Measurements from ENCODE around the gene CEP112.

The CEP112 gene

DNA sequence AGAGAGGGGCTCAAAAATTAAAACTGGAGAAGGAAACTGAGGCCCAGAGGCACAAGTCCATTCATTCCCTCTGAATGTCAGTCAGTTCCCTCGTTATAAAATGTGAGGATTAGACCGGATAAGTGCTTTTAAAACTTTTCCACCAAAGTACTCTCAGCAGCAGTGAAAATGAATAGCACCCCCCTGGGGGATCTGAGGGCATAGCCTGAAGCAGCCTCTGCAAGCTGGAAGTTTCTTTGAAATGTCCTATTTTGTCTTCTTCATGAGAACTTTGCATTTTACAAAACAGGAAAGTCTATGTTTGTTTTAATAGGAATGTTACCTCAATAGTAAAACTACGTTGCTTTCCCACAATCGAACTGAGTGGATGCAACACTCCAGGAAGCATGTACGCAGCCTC is 273.0 kb downstream of the CEP112 start:
- no peaks in the 10 kb centered on the region for H3K27me3 ChIP-seq (ENCODE audit: control insufficient read depth, insufficient read depth, low read length)
- peaks cover 10% of the 10 kb centered on the region for H3K4me1 ChIP-seq (ENCODE audit: control insufficient read depth, low read depth, low read length)
- no peak overlapping the region for H3K4me3 ChIP-seq (ENCODE audit: low read length)
- H3K9me3 ChIP-seq (ENCODE audit: control insufficient read depth, low read depth, low read length): no peaks in the 10 kb centered on the region
- no peaks in the 10 kb centered on the region for H3K36me3 ChIP-seq (ENCODE audit: control insufficient read depth, low read depth, low read length)
- H3K27ac ChIP-seq (ENCODE audit: low read length): no peak overlapping the region
- H3K9ac ChIP-seq (ENCODE audit: low read length): no peak overlapping the region

DNA sequence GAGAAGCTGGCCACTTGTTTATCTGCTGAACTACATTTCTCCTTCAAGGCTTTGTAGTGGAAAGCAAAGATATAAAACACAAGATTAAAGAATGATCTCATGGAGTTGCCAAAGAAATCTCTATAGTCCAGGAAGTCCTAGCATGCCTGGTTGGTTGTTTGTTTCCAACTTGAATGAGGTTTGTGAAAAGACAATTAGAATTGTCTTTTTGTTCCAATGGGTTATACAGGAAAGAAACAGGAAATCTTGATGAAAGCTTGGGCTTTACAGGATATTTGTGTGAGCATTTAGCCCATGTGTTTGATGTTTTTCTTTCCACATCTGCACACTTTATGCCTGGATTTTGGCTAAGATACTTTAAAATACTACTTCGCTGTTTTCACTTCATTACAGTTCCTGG is 273.4 kb downstream of the CEP112 start:
- Histone ChIP-seq H3K27me3 (ENCODE audit: control insufficient read depth, insufficient read depth, low read length) (no peaks in the 10 kb centered on the region), H3K4me3 (ENCODE audit: low read length) (no peak overlapping the region), H3K9ac (ENCODE audit: low read length) (no peak overlapping the region), H3K9me3 (ENCODE audit: control insufficient read depth, low read depth, low read length) (no peaks in the 10 kb centered on the region), H3K27ac (ENCODE audit: low read length) (no peak overlapping the region), H3K36me3 (ENCODE audit: control insufficient read depth, low read depth, low read length) (no peaks in the 10 kb centered on the region), H3K4me1 (ENCODE audit: control insufficient read depth, low read depth, low read length) (peaks cover 10% of the 10 kb centered on the region)

DNA sequence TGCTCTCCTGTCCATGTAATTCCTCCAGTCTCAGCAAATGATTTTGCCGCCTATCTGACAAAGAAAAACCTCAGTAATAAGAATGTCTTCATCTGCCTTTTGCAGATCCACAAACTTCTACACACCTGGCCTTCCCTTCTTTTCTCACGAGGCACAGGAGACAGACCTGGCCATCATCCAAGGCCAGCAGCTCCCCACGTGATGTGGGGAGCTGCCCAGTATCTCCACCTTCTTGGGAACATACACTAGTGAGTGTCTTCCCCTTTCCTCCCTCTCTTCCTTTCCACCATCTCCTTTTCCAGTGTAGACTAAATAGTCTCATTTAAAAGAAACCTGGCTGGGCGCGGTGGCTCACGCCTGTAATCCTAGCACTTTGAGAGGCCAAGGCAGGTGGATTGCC is 274.4 kb downstream of the CEP112 start:
- Histone ChIP-seq H3K9me3 (ENCODE audit: control insufficient read depth, low read depth, low read length) (no peaks in the 10 kb centered on the region), H3K27ac (ENCODE audit: low read length) (no peak overlapping the region), H3K4me1 (ENCODE audit: control insufficient read depth, low read depth, low read length) (peaks cover 10% of the 10 kb centered on the region), H3K27me3 (ENCODE audit: control insufficient read depth, insufficient read depth, low read length) (no peaks in the 10 kb centered on the region), H3K9ac (ENCODE audit: low read length) (no peak overlapping the region), H3K4me3 (ENCODE audit: low read length) (no peak overlapping the region), H3K36me3 (ENCODE audit: control insufficient read depth, low read depth, low read length) (no peaks in the 10 kb centered on the region)

DNA sequence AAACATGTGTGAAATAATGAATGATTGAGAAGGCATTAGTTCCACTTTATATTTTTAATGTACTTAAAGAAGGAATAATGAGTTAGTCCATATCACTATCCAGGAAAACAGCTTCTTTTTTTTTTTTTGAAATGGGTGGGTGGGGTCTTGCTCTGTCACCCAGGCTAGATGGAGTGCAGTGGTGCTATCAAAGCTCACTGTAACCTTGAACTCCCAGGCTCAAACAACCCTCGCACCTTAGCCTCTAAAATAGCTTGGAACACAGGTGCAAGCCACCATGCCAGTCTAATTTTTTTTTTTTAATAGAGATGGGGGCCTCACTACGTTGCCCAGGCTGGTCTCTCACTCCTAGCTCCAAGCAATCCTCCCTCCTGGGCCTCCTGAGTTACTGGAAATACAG is 275.5 kb downstream of the CEP112 start:
- H3K9me3 ChIP-seq (ENCODE audit: control insufficient read depth, low read depth, low read length): no peaks in the 10 kb centered on the region
- no peak overlapping the region for H3K4me3 ChIP-seq (ENCODE audit: low read length)
- peaks cover 10% of the 10 kb centered on the region for H3K4me1 ChIP-seq (ENCODE audit: control insufficient read depth, low read depth, low read length)
- H3K9ac ChIP-seq (ENCODE audit: low read length): no peak overlapping the region
- no peaks in the 10 kb centered on the region for H3K27me3 ChIP-seq (ENCODE audit: control insufficient read depth, insufficient read depth, low read length)
- H3K36me3 ChIP-seq (ENCODE audit: control insufficient read depth, low read depth, low read length): no peaks in the 10 kb centered on the region
- no peak overlapping the region for H3K27ac ChIP-seq (ENCODE audit: low read length)

DNA sequence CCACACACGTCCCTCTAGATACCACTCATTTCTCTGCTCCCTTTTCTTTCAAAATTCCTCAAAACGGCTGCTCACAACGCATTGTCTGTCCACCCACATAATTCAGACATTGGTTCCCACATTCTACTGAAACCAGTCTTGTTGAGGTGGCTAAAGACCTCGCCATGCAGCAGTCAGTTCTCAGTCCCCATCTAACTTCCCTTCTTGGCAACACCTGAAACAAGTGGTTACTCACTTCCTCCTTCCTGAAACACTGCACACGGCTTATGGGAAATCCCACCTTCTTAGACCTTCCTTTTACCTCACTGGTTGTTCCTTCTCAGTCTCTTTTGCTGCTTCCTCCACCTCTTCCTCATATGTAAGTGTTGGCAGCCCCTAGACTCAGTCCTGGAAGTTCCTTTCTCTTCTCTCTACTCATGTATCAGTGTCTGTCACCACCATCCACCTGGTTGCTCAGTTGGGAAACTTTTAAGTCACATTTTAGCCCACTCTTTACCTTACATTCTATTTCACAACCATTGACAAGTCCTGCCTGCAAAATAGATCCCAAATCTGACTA is 277.1 kb downstream of the CEP112 start:
- Histone ChIP-seq H3K27me3 (ENCODE audit: control insufficient read depth, insufficient read depth, low read length) (no peaks in the 10 kb centered on the region), H3K9me3 (ENCODE audit: control insufficient read depth, low read depth, low read length) (peaks cover 3% of the 10 kb centered on the region), H3K4me3 (ENCODE audit: low read length) (no peak overlapping the region), H3K36me3 (ENCODE audit: control insufficient read depth, low read depth, low read length) (no peaks in the 10 kb centered on the region), H3K9ac (ENCODE audit: low read length) (no peak overlapping the region), H3K27ac (ENCODE audit: low read length) (no peak overlapping the region), H3K4me1 (ENCODE audit: control insufficient read depth, low read depth, low read length) (peaks cover 10% of the 10 kb centered on the region)

DNA sequence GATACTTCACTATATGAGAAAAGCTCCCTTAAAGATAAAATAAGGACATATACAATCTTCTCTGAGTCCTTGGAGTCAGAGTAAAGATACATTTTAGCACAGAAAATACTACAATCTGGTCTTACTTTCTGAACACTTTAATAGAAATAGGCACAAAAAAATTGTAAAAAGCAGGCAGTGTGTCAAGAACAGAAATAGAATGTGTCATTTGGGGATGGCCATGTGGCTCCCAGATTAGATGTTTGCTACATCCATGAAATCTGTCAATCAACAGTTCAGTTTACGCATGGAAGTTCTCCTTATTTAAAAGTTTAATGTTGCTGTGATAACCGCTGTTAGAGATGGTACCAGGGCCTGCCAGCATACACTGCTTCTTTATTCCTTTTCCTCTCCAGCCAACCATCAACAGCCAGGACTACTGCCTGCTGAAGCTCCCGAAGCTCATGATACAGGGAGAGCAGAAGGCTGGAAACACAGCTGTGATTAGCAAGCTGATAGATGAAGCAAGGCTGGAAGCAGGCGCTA is 278.5 kb downstream of the CEP112 start:
- Histone ChIP-seq H3K9me3 (ENCODE audit: control insufficient read depth, low read depth, low read length) (peaks cover 3% of the 10 kb centered on the region), H3K4me3 (ENCODE audit: low read length) (no peak overlapping the region), H3K9ac (ENCODE audit: low read length) (no peak overlapping the region), H3K36me3 (ENCODE audit: control insufficient read depth, low read depth, low read length) (no peaks in the 10 kb centered on the region), H3K4me1 (ENCODE audit: control insufficient read depth, low read depth, low read length) (peaks cover under 1% of the 10 kb centered on the region), H3K27me3 (ENCODE audit: control insufficient read depth, insufficient read depth, low read length) (no peaks in the 10 kb centered on the region), H3K27ac (ENCODE audit: low read length) (no peak overlapping the region)

DNA sequence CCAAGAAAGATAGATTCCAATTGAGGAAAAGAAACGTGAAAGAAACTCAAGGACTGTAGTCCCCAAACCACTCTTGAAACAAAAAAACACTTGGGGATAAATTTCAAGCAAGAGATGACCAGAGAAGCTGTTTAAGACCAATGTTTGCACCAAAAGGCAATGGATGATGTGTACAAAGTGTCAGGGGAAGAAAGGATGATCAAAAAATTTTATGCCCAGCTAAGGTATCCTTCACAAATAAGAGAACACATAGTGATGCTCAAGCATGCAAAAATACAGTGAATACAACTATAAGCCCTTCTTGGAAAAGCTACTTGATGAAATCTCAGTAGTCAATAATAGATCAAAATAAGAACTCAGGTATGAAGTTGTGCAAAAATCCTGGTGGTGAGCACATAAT is 281.1 kb downstream of the CEP112 start:
- Histone ChIP-seq H3K27ac (ENCODE audit: low read length) (no peak overlapping the region), H3K9me3 (ENCODE audit: control insufficient read depth, low read depth, low read length) (peaks cover 3% of the 10 kb centered on the region), H3K27me3 (ENCODE audit: control insufficient read depth, insufficient read depth, low read length) (no peaks in the 10 kb centered on the region)

DNA sequence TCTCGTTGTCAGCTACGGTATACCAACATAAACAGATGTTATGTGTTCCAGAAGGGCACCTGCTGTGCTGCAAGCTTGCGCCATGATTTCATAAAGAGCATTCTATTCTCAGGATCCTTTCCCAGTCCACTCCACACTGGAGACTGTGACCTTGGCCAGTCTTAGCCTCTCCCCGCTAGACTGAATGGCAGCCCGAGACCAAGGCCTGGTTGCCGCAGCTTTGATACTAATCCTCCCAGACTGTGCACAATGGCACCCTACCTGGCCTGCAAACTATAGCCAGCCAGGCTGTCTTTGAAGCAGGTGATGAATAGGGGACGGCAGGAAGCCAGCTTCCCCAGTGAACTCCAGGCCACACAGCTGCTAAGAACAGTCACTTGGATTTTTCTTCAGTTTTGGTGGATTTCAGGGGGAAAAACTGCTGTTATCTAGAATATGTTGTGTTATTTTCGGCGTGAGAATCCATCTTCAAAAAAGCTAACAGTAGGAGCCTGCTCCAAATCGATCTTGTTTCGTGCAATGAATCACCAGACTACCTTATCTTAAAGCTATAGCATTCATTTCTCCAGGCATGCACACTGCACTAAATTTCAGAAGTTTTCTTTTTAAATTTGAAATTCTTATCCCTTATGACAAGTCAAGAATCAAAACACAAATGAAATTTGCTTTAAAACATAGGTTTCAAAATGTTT is 289.0 kb downstream of the CEP112 start:
- no peaks in the 10 kb centered on the region for H3K9me3 ChIP-seq (ENCODE audit: control insufficient read depth, low read depth, low read length)
- no peak overlapping the region for H3K9ac ChIP-seq (ENCODE audit: low read length)
- H3K4me1 ChIP-seq (ENCODE audit: control insufficient read depth, low read depth, low read length): peaks cover 19% of the 10 kb centered on the region
- H3K4me3 ChIP-seq (ENCODE audit: low read length): no peak overlapping the region
- no peak overlapping the region for H3K27ac ChIP-seq (ENCODE audit: low read length)
- H3K27me3 ChIP-seq (ENCODE audit: control insufficient read depth, insufficient read depth, low read length): no peaks in the 10 kb centered on the region
- H3K36me3 ChIP-seq (ENCODE audit: control insufficient read depth, low read depth, low read length): no peaks in the 10 kb centered on the region

More for the DNA sequence above, 281.1 kb downstream of the CEP112 start:
- Histone ChIP-seq H3K4me3 (ENCODE audit: low read length) (no peak overlapping the region), H3K36me3 (ENCODE audit: control insufficient read depth, low read depth, low read length) (no peaks in the 10 kb centered on the region), H3K4me1 (ENCODE audit: control insufficient read depth, low read depth, low read length) (no peaks in the 10 kb centered on the region), H3K9ac (ENCODE audit: low read length) (no peak overlapping the region)

DNA sequence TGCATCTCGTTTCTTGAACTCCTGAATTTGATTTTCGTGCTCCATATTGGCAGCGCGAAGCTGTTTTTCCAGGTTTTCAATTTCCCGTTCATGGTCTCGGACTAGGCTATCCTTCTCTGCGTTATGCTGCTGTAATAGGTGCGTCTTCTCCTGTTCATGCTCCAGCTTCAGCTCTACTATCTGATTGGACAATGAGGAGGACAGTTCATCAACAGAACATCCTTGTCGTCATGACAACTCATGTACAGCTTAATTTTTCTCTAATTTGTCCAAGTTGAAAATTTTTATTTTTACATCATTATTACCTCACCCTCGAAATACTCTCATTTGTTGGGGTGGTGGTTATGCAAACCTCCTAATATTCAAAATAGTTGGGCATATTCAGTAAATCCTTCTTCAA is 289.8 kb downstream of the CEP112 start:
- Histone ChIP-seq H3K9ac (ENCODE audit: low read length) (no peak overlapping the region), H3K27me3 (ENCODE audit: control insufficient read depth, insufficient read depth, low read length) (no peaks in the 10 kb centered on the region), H3K4me3 (ENCODE audit: low read length) (no peak overlapping the region), H3K4me1 (ENCODE audit: control insufficient read depth, low read depth, low read length) (peaks cover 19% of the 10 kb centered on the region), H3K36me3 (ENCODE audit: control insufficient read depth, low read depth, low read length) (no peaks in the 10 kb centered on the region), H3K27ac (ENCODE audit: low read length) (no peak overlapping the region), H3K9me3 (ENCODE audit: control insufficient read depth, low read depth, low read length) (no peaks in the 10 kb centered on the region)

DNA sequence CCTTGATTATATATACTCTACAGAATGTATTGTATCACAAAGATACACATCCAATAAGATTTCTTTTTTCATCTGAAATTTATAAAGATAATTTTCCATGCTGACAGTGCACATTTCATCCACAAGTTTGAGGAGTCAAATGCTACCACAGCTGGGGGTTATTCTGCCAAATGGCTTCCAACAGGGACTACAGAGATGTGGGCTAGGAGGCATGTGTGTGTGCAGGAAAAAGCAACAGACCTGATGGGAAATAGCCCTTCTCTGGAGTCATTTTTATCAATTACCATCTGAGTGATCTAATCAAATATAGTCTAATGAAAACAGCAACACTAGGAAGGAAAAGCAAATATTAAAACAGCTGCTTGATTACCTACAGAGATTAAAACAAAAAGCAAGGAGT is 290.5 kb downstream of the CEP112 start:
- no peaks in the 10 kb centered on the region for H3K9me3 ChIP-seq (ENCODE audit: control insufficient read depth, low read depth, low read length)
- H3K27ac ChIP-seq (ENCODE audit: low read length): no peak overlapping the region
- peaks cover 19% of the 10 kb centered on the region for H3K4me1 ChIP-seq (ENCODE audit: control insufficient read depth, low read depth, low read length)
- H3K27me3 ChIP-seq (ENCODE audit: control insufficient read depth, insufficient read depth, low read length): no peaks in the 10 kb centered on the region
- no peak overlapping the region for H3K9ac ChIP-seq (ENCODE audit: low read length)
- no peak overlapping the region for H3K4me3 ChIP-seq (ENCODE audit: low read length)
- no peaks in the 10 kb centered on the region for H3K36me3 ChIP-seq (ENCODE audit: control insufficient read depth, low read depth, low read length)

DNA sequence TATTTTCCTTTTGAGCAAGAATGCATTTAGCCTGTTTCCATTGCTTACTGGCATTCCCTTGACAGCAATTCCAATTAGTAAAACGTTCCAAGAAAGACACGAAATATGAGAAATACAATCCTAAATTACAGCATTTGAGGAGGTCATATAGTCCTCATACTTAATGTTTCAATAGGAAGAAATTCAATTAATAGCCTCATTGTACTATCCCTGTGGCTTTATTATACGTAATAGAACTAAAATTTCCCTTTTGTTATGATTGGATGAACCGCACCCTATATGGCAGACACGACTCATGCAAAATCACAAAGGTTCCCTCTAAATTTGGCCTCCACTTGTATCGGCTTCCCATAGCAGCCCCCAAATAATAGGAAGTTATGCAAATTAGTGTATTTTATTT is 291.7 kb downstream of the CEP112 start:
- no peaks in the 10 kb centered on the region for H3K9me3 ChIP-seq (ENCODE audit: control insufficient read depth, low read depth, low read length)
- no peaks in the 10 kb centered on the region for H3K36me3 ChIP-seq (ENCODE audit: control insufficient read depth, low read depth, low read length)
- H3K27ac ChIP-seq (ENCODE audit: low read length): no peak overlapping the region
- H3K9ac ChIP-seq (ENCODE audit: low read length): no peak overlapping the region
- H3K4me3 ChIP-seq (ENCODE audit: low read length): no peak overlapping the region
- no peaks in the 10 kb centered on the region for H3K27me3 ChIP-seq (ENCODE audit: control insufficient read depth, insufficient read depth, low read length)
- H3K4me1 ChIP-seq (ENCODE audit: control insufficient read depth, low read depth, low read length): peaks cover 19% of the 10 kb centered on the region

DNA sequence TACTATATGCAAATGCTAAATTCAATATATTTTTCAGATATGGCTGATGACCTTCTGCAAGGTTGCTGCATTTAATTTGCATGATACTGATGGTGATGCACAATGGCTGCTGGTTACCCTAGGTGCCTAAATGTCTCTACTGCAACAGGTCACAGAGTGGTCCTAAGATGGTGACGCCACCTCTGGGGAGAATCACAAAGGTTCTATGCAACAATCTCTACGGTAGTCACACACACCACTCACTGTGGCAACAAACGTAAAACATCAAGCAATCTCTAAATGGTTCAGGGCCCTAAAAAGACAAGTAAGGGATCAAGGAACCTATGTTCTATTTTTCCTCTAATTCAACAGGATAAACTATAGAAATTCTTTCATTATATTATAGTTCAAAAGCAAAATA is 293.3 kb downstream of the CEP112 start:
- Histone ChIP-seq H3K27ac (ENCODE audit: low read length) (no peak overlapping the region), H3K9ac (ENCODE audit: low read length) (no peak overlapping the region), H3K9me3 (ENCODE audit: control insufficient read depth, low read depth, low read length) (no peaks in the 10 kb centered on the region), H3K4me1 (ENCODE audit: control insufficient read depth, low read depth, low read length) (peaks cover 19% of the 10 kb centered on the region), H3K36me3 (ENCODE audit: control insufficient read depth, low read depth, low read length) (no peaks in the 10 kb centered on the region), H3K4me3 (ENCODE audit: low read length) (no peak overlapping the region), H3K27me3 (ENCODE audit: control insufficient read depth, insufficient read depth, low read length) (no peaks in the 10 kb centered on the region)

Measured in iPS-18a (cell line).